HG02885 (cell line): ENCODE results near the gene EFTUD2.

ENCODE experiments used
- ATAC-seq: cut with Tn5 transposase; IDR thresholded peaks from one replicate; pipeline ENCODE4 v1.9.1; 2021; ENCODE audit warnings: mild to moderate bottlenecking; ENCODE audit not compliant: unreplicated experiment, poor library complexity

Gene EFTUD2

DNA sequence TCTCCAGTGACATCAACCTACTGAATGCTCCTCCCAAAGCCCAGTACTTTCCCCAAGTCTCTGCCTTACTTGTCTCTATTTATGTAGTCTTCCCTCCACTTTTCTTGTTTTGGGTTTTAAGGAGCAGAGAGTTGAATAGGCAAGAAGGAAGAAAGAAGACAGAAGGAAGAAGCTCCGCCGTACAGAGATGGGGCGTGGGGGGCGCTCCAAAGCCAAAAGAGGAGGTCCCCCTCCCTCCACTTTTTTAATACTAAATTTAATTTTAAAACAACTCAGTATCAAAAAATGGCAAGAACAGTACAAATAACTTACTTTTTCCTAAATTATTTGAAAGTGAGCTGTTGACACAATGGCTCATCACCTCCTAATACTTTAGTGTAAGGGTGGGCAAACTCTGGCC is 4.6 kb downstream of the EFTUD2 start:
- ATAC-seq = no peak

GRCh38 chr17:44892250-44892649 is 7.0 kb downstream of the EFTUD2 start:
- no peak for ATAC-seq

GRCh38 chr17:44889003-44889402 is 10.2 kb downstream of the EFTUD2 start:
- no peak for ATAC-seq

DNA sequence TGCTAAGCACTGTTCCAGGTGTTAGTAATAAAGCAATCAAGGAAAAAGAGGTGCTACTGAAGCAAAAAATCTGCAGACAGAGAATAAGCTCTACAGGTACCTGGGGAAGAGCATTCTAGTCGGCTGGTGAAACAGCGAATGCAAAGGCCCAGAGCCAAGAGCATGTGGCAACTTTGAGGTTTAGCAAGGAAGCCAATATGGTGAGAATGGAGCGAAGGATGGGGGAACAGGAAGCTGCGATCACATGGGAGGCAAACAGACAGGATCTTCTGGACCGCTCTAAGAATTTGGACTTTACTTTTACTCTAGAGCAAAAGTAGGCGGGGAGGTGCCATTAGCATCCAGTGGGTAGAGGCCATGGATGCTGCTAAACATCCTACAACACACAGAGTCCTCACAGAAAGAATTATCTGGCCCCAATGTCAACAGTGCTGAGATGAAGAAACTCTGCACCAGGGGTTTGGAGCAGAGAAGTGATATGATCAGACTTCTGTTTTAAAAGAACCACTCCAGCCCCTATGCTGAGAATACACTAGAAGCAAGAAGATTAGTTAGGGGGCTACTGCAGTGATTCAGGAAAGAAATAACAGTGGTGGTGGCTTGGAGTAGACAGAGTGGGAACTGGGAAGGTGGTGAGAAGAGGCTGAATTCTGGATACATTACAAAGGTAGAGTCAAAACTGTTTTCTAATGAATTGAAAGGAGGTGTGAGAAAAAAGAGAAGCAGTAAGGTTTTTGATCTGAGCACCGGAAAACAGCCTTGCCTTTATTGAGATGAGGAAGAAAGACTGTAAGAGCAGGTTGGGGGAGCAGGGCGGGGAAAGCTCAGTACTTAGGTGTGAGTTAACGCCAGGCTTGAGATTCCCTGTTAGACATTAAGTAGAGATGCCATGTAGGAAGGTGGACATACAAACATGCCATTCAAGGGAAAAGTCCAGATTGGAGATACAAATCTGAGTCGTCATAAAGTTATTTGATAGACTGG is 11.0 kb downstream of the EFTUD2 start:
- ATAC-seq = no peak

- ATAC-seq = no peak
These were observed 12.2 kb downstream of the EFTUD2 start for GRCh38 chr17:44887016-44887415.

DNA sequence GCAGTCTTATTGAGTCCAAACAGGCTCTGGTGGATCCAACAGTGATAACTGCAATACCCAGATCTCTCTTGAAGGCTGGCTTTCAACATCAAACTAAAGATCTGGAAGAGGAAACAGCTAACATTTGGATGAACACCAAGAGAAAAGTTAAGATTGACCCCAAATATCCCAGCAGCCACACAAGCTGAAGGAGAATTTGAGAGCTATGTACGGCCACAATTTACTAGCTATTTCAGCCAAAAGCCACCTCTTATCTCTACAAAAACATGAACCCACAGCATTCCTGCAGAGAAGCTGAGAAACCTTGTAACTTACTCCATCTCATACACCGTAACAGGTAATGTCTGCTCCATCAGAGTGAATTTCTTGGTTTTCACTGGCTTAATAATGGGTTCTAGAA is 14.3 kb downstream of the EFTUD2 start:
- ATAC-seq = no peak

DNA sequence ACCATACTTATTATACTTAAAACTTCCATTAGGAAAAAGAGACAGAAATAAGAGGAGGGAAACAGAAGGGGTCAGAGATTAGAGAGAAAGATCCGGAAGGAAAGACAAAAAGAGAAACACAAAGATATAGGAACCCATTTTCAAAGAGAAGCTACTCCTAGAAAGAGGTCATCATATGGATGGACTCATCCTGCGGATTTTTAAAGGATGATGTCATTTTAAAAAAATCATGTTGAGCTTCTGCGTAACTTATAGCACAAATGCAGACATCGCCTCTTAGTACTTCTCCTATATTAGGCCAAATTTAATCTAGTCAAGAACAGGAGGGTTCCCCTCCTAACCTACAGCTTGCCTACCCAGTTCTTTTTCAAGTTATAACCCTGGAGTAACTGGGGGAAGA is 18.1 kb downstream of the EFTUD2 start:
- no peak for ATAC-seq

DNA sequence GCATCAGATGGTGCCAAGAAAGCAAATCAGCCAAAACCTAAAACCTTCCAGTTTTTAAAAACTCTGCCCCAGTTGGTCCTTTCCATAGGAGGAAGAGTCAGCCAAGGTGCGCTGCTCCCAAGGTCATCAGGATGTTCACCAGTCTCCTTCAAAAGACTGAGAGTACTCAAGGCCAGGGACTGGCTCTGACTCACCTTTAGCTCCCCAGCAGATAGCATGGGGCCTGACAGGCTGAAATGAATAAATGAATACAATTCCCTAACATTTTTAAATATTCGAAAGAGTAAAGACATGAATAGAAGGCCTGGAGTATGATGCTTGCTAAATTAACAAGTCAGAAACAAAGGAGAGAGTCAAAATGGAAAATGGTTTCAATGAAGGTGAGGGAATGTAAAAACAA is 19.2 kb downstream of the EFTUD2 start:
- no peak for ATAC-seq

GRCh38 chr17:44879376-44879775 is 19.9 kb downstream of the EFTUD2 start:
- ATAC-seq = no peak

DNA sequence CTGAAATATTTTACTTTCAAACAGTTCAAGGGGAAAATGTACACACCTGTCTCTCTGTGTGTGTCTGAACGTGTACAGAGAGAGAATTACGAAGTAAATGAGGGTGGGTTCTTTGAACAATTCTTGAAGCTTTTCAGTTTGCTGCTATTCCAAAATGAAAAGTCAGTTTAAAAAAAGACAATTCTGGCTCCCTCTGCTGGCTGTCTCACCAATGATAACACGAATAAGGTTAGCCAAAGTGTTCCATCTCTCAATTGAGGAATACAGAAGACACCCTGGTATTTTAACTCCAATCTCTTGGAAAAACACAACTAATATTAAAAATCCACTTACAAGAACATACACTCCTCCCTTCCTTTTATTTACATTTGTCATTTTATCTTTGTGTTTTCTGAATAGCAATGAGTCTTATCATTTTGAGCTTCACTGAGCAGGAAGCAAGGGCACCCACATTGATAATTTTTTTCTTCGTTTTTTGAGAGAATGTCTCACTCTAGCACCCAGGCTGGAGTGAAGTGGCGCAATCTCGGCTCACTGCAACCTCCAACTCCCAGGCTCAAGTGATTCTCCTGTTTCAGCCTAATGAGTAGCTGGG is 20.5 kb downstream of the EFTUD2 start:
- no peak for ATAC-seq

GRCh38 chr17:44877121-44877520 is 22.1 kb downstream of the EFTUD2 start:
- no peak for ATAC-seq

DNA sequence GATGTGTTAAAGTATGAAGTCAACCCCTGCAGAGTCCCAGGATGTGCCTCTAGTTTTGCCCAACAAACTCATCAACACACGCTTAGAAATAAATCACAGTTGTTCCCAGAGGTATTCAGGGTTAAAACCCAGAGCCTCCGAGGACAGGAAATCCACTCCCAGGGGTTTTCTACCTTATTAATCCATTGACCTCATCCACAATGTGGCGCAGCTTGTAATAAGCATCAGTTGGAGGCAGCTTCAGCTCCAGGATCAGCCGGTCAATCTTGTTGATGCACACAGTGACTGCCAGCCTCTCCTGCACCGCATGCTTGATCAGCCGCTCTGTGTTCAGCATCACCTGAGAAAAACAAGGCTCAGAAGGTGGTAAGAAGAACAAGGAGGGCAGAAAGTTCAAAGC is 23.5 kb downstream of the EFTUD2 start:
- no peak for ATAC-seq

- no peak for ATAC-seq
These were observed 27.0 kb downstream of the EFTUD2 start for GRCh38 chr17:44872131-44872768.

DNA sequence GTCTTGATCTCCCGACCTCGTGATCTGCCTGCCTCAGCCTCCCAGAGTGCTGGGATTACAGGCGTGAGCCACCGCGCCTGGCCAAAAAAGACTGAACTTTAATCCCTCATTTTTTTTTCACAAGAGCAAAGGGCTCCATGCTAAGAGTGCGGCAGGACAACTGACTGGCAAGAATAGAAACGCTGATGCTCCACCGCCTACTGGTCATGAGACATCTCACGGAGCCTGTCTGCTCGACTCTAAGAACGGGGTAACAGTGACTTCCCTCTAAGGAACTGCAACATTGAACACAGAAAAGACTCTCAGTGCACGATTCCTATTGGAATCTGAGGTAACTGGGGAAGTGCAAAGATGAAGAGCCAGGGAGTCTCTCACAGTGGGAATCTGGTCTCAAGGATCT is 27.7 kb downstream of the EFTUD2 start:
- no peak for ATAC-seq

- ATAC-seq = no peak
These were observed 31.4 kb downstream of the EFTUD2 start for GRCh38 chr17:44867841-44868240.

GRCh38 chr17:44865931-44866330 is 33.3 kb downstream of the EFTUD2 start:
- no peak for ATAC-seq

GRCh38 chr17:44865231-44865660 is 34.0 kb downstream of the EFTUD2 start:
- no peak for ATAC-seq

DNA sequence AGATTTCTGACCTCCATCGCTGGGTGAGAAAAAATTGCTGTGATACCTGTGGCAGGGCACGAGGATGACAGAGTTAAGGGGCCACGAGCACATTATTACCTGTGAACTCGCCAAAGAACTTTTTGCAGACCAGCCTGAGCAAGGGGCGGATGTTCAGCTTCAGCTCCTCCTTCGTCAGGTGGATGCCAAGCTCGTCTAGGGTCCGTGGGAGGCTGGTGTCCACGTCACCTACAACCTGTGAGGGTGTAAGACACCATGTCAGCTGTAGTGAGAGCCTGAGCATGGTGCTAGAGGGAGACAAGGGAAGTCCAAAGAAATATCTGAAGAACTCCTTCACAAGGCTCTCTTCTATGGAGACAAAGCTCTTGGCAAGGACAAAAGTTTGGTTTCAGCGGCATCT is 34.4 kb downstream of the EFTUD2 start:
- no peak for ATAC-seq

DNA sequence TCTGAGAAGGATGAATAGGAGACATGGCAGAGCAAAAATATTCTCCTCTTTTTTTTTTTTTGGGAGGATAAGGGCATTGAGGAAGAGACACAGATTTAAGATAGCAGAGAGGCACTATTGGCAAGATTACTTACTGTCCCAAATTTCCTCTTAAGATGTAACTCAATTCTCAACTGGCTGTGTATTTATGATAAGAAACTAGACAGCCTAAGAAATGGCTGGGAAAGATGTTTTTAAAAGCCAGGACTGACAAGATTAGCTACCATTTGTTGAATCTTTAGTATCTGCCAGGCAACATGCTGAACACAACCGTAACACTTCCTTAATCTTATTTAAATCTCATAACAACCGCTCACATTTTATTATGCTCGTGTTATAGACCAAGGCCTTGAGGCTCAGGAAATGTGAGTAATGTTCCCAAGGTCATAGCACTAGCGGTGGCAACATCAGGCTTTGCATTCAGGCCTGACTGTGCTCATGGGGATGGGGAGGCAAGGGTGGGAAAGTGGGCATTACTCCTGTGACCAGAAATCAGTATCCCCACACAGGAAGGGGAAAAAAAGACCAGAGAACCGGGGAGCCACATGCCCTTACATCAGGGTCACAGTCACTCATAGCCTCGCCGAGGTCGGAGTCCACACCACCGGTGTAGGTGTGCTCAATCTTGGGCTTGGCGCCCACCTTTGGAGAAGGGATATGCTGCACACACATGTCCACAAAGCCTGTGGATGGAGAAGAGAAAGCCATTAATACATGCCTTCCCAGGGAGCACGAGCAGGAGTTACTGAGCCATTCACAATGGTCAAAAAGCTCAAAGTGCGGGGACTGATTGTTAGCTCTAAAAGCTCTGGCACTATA is 36.0 kb downstream of the EFTUD2 start:
- no peak for ATAC-seq

GRCh38 chr17:44862278-44862914 is 36.8 kb downstream of the EFTUD2 start:
- no peak for ATAC-seq
